Ecto neural progenitor cell (in vitro differentiated cells): Measurements from ENCODE around the gene VDAC2.
"Not testable (repeated sequence)": the region's sequence is repeated elsewhere in the genome, so short reads cannot be mapped to it uniquely, and the experiment has no call there.

Experiments
- DNase-seq: peaks from one replicate; pipeline ENCODE4 v3.0.0-alpha.2; 2018; ENCODE audit warnings: low spot score

Gene VDAC2

DNA sequence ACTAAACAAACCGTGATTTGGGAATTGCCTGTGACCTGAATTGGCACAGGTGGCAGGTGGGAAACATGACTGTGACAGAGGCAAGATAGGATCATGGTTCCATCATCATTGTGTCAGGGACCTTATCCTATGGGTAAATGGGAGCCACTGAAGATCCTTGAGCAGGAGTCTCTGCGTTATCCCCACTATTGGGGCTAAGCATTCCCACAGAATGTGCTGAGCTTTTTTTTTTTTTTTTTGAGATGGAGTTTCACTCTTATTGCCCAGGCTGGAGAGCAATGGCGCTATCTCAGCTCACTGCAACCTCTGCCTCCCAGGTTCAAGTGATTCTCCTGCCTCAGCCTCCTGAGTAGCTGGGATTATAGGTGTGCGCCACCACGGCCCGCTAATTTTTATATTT is 10.6 kb upstream of the VDAC2 start:
- not testable (repeated sequence) for DNase-seq

DNA sequence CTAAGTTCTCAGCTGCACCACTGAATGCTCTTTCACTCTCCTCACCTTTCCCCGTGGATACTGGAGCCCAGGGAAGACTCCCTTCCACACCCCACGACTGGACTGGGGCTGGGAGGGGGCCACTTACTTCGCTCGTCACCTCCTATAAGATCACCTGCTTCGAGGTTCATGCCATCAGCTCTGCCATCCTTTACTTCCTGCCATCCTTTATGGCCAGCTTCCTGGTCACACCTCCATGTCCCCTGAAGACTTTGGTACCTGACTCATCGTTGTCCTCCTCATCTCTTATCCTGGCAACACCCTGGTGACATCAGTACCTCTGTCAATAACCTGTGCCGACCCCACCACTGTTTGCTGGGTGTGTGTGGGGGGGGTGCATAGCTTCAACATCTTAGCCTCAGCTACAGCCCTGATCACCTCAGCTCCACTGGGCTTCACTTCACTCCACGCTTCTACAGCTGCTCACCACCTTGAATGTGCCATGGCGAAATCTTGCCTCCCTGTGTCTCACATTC is 8.7 kb upstream of the VDAC2 start:
- DNase-seq: no peak

DNA sequence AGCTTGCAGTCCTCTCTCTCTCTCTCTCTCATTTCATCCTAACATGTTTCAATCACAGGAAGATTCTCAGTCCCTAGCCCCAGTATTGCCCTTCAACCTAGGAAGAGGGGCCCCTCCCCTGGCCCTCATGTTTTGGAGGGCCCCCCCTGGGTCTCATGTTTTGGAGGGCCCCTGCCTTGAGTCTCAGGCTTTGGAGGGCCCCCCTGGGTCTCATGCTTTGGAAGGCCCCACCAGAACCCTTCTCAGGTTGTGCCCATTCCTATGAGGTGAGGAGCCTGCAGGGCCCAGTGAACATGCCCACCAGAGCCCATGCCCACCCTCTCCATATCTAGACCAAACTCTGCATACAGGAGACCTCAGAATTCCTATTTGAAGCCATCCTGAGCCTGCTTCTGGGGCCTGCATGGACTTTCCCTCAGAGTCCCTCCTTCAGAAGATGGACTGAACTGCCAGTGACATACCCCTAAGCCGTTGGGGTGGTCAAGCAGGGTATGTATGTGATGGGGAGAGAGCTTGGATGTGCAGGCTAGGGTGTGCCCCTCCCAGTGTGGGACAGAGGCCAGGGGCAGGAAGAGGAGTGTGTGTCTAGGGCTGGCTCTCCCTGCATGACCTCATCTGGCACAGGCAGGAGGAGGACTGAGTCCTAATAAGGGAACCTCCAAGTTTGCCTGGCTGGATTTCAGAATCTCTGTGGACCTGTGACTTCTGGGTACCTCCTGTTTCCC is 8.1 kb upstream of the VDAC2 start:
- no peak for DNase-seq

DNA sequence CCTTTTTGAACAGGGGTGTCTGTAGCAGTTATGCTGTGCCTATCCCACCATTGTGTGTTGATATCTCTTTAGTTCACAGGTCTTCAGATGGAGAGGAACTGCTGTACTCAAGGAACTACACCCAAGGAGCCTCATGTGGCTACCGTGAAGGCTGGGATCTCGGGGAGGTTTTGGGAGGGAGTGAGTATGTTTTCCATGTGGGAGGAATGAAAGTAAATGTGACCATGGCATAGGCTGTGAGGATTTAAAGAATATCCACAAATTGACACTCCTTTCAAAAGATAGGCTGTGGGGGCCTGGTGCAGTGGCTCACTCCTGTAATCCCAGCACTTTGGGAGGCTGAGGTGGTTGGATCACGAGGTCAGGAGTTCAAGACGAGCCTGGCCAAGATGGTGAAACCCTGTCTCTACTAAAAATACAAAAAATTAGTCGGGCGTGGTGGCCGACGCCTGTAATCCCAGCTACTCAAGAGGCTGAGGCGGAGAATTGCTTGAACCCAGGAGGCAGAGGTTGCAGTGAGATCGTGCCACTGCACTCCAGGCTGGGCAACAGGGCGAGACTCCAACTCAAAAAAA is 7.5 kb upstream of the VDAC2 start:
- DNase-seq: not testable (repeated sequence)

DNA sequence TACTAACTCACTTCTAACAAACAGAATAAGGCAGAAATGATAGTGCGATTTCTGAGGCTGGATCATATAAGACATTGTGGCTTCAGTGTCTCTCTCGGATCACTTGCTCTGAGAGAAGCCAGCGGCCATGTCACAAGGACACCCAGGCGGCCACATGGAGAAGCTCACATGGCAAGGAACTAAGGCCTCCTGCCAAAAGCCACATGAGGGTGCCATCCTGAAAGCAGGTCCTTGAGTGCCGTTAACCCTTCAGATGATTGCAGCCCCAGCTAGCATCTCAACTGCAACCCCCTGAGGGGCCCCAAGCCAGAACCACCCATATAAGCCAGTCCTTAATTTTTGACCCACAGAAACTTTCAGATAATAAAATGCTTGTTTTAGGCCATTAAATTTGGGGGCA is 6.9 kb upstream of the VDAC2 start:
- DNase-seq: no peak

DNA sequence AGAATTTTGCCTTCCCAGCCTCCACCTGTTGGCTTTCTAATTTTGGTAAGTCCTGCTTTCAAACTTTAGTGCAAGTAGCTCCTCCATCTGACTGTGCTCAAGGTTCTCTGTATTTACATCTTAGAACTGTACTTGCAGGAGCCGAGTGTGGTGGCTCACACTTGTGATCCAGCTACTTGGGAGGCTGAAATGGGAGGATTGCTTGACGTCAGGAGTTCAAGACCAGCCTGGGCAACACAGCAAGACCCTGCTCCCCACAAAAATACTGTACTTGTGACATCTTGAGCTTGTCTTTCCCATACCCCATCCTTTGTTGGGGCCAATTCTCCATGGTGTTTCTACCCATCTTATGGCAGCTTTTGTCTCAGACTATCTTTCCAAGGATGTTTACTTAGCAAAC is 4.7 kb upstream of the VDAC2 start:
- DNase-seq: no peak

DNA sequence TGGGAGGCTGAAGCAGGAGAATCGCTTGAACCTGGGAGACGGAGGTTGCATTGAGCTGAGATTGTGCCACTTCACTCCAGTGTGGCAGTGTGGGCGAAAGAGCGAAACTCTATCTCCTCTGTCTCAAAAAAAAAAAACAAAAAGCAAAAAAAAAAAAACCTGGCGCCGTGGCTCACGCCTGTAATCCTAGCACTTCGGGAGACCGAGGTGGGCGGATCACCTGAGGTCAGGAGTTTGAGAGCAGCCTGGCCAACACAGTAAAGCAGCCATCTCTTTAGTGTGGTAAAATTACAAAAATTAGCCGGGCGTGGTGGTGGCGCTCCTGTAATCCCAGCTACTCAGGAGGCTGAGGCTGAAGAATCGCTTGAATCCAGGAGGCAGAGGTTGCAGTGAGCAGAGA is 4.0 kb upstream of the VDAC2 start:
- DNase-seq: not testable (repeated sequence)

DNA sequence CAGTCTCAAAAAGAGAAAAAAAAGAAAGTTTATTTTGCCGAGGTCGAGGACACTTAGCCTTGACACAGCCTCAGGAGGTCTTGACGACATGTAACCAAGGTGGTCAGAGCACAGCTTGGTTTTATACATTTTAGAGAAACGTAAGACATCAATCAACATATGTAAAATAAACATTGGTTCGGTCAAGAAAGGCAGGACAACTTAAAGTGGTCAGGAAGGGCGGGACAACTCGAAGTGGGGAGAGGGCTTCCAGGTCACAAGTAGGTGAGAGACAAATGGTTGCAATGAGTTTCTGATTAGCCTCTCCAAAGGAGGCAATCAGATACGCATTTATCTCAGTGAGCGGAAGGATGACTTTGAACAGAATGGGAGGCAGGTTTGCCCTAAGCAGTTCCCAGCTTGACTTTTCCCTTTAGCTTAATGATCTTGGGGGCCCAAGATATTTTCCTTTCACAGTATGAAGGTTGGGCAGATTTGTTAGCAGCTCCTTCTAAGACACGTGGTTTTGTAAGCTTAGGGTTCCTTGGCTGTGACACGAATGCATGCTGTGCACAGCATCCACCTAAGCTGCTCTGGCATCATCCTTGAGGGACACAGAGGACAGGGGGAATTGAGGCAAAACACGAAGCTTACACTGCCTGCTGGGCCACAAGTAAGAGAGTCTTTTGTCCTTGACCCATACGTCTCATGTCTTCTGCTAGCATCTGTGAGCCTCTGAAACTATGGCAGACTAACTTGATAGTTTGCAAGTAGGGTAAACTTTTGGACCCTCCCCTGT is 3.3 kb upstream of the VDAC2 start:
- DNase-seq: no peak

DNA sequence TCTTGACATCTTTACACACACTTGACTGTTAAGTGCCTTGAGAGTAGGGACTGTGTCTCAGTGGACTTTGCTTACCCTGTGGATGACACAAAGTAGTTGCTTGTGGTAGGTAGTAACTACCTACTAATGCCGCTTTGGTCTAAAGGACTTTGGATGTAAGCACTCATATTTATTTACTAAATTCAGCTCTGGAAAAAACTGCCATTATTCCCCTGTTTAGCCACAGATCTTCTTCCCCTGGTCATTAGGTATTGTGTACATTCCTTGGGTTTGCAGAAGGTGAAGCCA is 2.8 kb upstream of the VDAC2 start:
- no peak for DNase-seq

DNA sequence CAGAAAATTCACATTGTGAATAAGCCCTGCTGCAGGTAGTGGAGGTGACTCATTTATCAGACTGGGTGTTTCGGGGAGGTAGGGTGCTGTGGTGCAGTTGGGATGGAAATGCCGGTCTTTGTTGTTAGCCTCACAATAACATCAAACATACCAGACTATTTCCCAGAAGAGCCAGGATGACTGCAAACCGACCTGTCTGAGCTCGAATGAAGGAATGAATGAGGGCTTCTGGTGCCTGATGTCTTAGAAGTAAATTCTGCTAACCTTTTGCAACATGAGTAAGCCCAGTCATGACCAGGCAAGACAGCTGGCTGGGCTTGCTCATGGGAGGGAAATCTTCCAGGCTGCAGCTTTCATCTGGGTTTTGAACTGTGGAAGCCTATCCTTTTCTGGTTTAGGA is 2.4 kb upstream of the VDAC2 start:
- DNase-seq: no peak

DNA sequence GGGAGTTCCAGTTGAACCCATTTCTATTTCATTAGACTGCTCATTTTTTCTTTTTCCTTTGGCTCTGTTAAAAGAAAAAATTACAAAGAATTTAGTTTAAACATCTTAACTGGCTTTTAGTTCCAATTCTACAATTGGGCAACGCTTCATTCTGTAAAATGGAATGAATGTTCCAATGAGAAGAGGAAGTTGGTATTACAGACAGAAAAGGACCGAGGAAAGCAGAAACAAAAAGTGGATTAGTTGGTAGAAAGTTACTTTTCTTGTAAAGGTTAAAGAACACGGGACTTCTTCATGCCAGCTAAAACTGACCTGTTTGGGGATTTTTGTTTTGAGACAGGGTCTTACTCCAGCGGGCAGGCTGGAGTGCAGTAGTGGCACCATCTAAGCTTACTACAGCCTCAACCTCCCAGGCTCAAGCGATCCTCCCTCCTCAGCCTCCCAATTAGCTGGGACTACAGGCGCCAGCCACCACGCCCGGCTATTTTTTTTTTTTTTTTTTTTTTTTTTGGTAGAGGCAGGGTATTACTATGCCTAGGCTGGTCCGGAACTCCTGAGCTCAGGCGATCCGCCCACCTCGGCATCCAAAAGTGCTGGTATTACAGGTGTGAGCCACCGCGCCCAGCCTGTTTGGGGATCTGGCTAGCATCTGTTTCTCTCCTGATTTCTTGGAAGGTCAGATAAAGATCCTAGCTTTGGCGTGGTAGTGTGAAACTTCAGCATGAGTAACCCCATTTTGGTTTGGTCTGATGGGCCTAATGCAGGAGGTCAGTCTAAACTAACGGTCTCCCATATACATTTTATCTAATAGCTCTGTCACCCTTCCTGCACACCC is 1.3 kb upstream of the VDAC2 start:
- DNase-seq: no peak

DNA sequence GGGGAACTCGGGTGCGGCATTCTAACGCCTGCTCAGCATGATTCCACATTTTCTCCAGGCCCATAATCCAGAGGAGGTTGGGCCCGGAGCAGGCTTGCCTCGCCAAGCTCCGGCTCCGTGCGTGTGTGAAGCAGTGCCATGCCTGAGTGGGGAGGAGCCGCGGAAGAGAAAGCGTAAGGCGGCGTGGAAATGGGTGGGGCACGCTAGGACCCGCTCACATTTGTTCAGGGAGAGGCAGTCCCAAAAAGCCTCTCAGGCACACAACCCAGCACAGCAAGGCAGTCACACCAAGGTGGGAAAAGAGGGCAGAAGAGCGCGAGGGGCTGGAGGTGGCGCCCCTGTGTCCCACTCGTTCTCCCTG is 695 bp upstream of the VDAC2 start:
- no peak for DNase-seq

DNA sequence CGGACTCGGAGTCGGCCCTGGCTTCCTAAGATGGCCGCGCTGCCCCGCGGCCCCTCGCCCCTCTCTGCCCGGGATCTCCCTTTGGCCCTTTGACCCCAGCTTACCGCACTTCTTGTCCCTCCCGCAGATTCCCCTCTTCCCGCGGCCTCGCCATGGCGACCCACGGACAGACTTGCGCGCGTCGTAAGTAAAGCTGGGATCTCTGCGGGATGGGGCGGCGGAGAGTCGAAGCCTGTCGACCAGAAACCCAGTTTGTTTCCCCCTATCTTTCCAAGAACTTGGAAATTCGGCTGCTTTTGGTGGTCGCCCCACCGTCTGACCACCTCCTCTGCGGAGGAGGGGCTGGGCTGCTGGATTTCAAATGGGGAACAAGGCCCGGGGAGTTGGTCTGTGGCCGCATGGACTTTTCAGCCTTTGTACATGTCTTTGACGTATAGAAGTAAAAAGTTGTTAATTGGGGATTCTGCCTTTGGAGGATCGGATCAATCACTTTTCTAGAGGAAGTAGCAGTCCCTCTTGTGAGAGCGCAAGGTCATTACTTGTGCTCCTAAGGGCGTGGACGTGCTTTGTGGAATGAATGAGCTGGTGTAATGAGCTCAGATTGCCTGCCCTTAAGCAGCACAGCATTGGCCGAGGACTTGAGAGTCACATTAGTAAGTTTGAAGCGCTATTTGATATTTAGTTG is 553 bp downstream of the VDAC2 start:
- no peak for DNase-seq

DNA sequence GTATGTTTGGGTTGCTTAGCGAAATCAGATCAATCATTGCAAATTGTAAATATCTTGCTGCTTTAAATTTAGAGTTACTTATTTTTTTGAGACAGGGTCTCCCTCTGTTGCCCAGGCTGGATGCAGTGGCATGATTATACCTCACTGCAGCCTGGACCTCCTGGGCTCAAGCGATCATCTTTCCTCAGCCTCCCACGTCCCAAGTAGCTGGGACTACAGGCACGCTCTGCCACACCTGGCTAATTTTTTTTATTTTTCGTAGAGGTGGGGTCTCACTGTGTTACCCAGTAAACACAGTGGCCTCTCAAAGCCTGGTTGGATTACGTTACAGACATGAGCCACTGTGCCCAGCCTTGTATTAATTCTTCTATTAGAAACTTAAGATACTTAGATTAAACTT is 1.7 kb downstream of the VDAC2 start:
- DNase-seq: no peak

DNA sequence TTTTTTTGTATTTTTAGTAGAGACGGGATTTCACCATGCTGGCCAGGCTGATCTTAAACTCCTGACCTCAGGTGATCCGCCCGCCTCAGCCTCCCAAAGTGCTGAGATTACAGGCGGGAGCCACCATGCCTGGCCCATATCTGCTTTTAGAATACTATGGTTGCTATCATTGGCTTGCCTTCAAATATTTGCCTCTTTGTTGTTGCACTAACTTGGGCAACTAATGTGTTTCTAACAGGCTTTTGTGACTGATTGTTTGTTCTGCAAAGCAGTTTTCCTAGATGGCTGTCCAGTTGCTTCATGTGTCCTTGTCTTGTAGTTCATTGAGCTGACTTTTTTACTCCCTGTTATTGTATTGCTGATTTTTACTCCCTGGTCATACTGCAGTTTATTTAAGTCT is 9.7 kb downstream of the VDAC2 start:
- no peak for DNase-seq

DNA sequence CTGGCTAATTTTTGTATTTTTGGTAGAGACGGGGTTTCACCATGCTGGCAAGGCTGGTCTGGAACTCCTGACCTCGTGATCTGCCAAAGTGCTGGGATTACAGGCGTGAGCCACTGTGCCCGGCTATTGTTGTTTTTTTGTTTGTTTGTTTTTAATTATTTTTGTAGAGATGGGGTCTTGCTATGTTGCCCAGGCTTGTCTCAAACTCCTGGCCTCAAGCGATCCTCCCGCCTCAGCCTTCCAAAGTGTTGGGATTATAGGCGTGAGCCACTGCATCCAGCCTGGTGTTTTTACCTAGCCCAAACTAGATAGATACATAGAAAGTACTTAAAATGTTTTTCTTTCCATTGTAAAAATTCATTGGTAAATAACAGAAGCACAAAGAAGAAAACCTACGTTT is 10.9 kb downstream of the VDAC2 start:
- DNase-seq: not testable (repeated sequence)

DNA sequence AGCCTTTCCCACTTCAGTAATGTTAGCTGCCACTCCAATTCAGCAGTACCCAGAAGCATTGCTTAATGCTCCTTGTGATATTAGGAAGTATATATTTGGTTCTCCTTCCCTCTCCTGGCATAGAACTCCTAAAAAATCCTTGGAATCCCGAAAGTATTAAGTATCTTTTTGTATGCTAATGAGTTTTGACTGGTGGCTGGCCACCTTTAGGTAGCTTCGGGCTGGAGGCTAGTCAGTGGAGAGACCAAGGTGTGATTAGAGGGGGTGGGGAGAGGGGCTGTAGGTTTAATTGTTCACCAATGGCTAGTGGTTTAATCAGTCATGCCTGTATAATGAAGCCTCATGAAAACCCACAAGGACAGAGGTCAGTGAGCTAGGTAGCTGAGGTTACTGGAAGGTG is 12.9 kb downstream of the VDAC2 start:
- DNase-seq: no peak

DNA sequence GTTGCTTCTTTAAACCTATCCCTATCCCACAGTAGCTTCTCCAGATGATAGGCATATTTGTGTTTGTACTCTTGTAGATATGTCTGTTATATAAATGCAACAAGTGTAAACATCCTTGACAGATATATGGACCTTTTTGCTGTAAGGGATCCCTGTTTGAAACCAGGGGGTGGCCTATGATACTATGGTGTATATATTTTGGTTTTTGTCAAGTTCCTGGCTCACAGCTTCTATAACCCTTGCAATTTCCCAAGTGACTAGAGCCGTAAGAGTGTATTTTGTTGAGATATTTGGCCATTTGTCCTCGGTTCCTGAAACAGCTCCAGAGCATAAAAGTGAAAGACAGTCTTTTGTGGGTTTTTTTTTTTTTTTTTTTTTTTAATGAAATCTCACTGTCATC is 15.5 kb downstream of the VDAC2 start:
- no peak for DNase-seq

DNA sequence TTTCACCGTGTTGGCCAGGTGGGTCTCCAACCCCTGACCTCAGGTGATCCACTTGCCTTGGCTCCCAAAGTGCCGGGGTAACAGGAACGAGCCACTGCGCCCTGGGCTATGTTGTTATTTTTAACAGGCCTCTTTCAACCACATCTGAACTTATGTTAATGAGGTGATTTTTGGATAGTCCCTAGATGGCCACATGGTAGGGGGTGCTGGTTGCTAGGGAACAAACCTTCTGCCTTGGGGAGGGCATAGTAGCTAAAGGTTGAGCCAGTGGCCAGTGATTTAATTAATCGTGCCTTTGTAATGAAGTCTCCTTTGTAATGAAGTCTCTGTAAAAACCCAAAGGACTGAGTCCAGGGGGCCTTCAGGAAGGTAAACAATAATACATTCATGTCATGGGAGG is 16.1 kb downstream of the VDAC2 start:
- no peak for DNase-seq

DNA sequence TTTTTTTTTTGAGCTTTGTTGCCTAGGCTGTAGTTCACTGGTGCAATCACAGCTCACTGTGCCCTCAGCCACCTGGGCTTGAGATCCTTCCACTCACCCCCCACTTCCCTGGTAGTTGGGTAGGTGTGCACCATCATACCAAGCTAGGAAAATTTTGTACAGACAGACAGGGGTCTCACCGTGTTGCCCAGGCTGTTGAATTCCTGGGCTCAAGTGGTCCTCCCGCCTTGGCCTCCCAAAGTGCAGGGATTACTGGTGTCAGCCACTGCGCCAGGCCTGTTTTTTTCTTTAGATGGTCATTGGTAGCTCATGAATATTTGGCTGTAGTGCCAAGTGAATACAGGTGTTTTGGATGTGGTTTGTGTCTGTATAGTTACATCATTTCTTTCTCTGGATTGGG is 17.7 kb downstream of the VDAC2 start:
- no peak for DNase-seq

DNA sequence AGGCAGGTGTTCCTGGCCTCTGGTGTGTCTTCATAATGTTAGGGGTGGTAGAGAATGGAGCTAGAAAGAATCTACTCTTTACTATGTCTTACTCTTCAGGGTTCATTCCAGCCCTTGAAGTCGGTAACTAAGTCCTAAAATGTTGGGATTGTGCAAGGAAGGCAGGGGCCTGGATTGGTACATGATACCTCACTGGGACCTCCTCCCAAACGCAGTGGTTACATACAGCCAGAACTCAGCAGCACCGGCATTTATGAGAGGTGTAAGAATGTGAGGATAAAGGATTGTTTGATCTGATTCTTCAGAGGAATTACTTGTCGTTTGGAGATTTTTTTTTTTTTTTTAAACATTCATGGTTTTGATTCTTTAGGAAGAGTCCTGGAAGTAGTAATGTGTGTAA is 18.2 kb downstream of the VDAC2 start:
- no peak for DNase-seq

DNA sequence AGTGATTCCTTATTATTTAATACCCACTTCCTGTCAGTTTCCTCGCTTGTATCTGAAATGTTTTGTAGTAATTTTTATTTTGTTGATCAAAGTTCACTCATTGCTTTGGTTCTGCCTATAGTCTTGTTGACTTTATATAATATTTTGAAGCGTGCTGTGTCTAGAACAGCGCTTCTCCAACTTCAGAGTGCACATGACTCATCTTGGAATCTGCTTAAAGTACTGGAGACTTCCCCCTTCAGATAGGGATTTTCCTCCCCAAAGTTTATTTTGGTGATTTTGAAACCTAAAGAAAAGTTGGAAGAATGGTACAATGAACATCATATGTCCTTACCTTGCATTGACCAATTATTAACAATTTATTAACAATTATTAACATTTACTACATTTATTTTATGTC is 19.4 kb downstream of the VDAC2 start:
- no peak for DNase-seq
